NAMALWA (cell line): Measurements from ENCODE around the gene DIABLO.
"Not testable (repeated sequence)": the region's sequence is repeated elsewhere in the genome, so short reads cannot be mapped to it uniquely, and the experiment has no call there.

Source experiments
- DNase-seq: peaks from one replicate; pipeline ENCODE4 v3.0.0-alpha.2; 2015; ENCODE audit warnings: low spot score

Gene DIABLO

DNA sequence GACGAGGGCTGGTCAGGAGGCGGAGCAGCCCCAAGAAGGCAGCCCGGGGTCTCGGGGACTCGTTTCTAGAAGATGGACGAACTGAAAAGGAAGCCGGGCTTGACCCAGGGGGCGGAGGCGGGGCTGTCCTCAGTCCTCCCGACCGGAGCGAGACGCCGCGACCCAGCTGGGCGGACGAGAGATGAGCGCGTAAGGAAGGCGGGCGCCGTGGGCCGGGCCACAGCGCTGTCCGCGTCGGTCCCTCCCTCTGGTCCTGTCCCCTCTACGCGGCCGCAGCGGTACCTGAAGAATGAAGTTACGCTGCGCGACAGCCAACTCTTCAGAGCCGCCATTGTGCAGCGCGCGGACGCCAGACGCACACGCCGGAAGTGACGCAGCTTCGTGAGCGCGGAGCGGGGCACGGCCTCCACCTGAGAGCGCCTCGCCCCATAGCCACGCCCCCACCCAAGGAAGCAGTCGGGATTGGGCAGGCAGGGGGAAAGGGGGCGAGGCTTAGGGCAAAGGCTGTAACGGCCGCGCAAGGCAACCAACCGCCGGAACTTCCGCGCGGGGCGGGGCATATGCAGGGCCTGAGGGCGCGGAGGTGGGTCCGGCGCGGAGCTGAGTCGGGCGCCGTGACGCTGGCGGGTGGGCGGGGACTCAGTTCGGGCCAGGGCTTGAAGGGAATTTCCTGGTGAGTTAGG is at the start of gene DIABLO:
TSS of gene DIABLO (minus strand) at position 370 of the 683 bp plus-strand sequence. CDS start at position 332, 38 bp downstream.
- peak; percentile 99 for DNase-seq

DNA sequence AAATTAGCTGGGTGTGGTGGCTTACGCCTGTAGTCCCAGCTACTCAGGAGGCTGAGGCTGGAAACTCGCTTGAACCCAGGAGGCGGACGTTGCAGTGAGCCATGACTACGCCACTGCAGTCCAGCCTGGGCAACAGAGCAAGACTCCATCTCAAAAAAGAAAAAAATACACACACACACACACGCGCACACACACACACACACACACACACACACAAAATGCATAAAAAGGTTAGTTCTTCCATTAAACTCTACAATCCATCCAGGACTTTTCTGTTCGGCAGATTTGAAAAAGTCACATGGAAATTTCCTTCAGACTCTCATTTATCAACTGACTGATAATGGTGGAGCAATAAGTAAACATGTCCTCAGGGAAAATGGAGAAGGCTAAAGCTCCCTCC is 49.6 kb upstream of the DIABLO start:
- no peak for DNase-seq

DNA sequence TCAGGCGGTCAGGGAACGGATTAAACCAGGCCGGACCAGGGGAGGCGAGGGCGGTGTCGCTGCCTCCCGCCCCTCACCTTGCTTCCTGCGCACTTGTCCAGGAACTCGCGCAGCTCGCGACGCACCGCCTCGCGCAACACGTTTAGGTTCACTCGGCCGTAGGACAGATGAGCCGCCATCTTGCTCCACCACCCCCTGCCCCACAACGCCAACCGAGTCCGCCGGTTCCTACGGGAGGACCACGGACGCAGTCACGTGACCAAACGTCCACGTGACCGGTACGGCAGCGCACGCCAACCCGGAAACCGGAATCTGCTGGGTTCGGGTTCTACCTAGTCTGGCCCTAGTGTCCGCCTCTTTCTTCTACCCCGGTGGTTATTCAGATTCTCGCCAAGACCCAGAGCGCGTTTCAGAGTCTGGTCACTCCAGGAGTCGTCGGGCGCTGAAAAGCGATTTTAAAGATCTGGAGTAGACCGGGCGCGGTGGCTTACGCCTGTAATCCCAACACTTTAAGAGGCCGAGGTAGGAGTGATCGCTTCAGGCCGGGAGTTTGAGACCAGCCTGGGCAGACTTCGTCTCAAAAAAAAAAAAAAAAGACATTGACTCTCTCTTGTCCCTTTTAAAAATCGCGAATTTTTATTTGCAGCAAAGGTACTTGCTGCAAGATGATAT is 40.5 kb upstream of the DIABLO start, which contains the start of gene VPS33A:
TSS of gene VPS33A (minus strand) at position 265 of the 672 bp plus-strand sequence. CDS start at position 179, 86 bp downstream.
- peak; percentile 98 for DNase-seq

DNA sequence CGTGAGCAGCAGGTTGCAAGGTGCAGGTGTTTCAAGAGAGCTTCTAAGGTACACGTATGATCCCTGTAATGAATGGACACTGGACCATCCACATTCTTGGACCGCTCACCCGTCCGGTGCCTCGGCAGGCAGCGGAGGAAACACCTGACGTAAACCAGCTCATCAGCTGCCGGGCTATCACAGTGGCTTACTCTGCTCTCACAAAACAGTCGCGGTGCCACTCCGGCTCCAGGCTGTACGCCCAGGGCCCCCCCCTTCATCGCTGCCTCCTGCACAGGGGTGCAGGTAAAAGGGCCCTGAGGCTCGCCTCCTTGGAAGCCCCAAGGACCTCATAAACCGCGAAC is 40.0 kb upstream of the DIABLO start:
- DNase-seq, result peak; percentile 62

DNA sequence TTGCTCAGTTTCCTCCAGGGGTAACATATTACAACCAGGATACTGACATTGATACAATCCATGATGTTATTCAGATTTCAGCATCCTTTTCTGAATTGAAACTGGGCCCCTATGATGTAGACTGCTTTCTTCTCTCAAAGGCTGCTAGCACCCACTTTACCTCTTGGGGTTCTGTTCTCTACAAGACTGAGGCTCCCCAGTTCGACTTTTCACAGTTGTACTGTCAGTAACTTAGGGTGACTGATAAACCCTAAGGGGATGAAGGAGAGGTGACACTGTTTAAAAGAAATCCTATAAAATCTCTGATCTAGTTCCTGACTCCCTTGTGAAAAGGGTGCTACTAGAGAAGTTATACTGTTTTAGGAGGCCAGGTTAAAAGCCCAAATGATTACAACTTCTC is 39.6 kb upstream of the DIABLO start:
- DNase-seq, result peak; percentile 51

DNA sequence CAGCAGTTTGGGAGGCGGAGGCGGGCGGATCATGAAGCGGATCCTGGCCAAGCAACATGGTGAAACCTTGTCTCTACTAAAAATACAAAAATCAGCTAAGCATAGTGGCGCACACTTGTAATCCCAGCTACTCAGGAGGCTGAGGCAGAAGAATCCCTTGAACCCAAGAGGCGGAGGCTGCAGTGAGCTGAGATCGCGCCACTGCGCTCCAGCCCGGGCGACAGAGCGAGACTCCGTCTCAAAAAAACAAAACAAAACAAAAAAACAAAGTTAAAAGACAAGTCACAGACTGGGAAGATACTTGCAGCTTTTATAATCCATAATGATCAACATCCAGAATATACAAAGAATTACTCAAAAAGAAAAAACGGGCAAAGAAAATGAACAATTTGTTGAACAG is 34.9 kb upstream of the DIABLO start:
- DNase-seq, result not testable (repeated sequence)

DNA sequence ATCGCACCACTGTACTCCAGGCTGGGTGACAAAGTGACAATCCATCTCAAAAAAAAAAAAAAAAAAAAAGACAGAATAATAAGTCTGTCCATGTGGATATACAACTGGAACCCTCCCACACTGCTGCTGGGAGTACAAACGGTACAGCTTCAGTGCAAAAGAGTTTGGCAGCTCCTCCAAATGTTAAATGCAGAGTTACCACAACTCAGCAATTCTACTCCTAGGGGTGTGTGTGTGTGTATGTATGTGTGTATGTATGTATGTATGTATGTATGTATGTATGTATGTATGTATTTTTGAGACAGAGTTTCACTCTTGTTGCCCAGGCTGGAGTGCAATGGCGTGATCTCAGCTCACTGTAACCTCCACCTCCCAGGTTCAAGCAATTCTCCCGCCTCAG is 33.1 kb upstream of the DIABLO start:
- not testable (repeated sequence) for DNase-seq

DNA sequence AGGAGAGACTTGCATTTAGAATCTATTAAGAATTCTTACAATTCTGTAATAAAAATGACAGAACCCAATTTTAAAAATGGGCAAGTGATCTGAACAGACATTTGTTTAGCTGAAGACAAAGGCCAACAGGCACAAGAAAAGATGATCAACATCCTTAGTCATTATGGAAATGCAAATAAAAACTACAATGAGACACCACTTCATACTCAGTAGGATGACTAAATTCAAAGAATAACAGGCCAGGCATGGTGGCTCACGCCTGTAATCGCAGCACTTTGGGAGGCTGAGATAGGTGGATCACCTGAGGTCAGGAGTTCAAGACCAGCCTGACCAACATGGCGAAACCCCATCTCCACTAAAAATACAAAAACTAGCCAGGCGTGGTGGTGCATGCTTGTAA is 32.6 kb upstream of the DIABLO start:
- not testable (repeated sequence) for DNase-seq

DNA sequence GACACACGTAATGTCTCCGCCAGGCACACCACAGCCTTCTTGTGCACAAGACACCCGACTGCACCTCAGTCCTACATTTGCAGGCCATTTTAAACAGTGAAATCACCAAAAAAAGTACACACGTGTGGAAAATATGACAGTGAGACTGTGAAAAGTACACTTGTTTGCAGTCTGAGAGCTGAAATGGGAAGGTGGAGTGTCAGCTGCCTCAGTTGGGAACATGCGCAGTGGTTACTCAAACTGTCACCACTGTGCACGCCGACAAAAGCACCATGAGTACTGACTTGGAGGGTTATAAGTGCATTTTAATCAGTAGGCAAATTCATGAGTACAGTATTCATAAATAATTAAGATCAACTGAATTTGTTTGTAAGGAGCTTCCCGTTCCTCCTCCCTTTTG is 24.7 kb upstream of the DIABLO start:
- DNase-seq, result no peak

DNA sequence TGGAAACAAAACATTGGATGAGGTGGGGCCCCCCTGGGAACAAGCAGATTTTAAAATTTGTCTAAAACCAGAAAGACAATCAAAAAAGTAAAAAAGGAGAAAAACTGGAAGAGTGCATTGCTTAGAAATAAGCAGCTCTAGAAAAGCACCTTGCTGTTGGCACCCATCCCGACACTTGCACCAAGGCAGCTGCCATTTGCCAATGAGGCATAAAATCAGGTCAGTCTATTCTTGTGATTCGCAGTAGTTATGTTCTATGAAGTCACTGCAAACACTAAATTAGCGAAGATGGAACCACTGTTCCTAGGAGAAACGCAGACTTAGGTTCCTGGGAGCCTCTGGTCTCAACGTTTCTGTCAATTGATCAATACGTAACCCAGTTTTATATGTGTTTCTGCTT is 24.2 kb upstream of the DIABLO start:
- DNase-seq, result no peak

DNA sequence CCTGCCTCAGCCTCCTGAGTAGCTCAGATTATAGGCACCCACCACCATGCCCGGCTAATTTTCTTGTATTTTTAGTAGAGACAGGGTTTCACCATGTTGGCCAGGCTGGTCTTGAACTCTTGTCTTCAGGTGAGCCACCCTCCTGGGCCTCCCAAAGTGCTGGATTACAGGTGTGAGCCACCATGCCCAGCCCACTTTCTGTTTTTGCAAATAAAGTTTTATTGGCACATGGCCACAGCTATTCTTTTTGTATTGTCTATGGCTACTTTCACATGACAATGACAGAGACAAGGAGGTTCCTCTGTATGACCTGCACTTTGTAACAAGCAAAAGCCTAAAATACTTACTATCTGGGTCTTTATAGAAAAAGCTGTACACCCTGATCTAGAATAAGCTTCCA is 19.7 kb upstream of the DIABLO start:
- DNase-seq, result no peak

DNA sequence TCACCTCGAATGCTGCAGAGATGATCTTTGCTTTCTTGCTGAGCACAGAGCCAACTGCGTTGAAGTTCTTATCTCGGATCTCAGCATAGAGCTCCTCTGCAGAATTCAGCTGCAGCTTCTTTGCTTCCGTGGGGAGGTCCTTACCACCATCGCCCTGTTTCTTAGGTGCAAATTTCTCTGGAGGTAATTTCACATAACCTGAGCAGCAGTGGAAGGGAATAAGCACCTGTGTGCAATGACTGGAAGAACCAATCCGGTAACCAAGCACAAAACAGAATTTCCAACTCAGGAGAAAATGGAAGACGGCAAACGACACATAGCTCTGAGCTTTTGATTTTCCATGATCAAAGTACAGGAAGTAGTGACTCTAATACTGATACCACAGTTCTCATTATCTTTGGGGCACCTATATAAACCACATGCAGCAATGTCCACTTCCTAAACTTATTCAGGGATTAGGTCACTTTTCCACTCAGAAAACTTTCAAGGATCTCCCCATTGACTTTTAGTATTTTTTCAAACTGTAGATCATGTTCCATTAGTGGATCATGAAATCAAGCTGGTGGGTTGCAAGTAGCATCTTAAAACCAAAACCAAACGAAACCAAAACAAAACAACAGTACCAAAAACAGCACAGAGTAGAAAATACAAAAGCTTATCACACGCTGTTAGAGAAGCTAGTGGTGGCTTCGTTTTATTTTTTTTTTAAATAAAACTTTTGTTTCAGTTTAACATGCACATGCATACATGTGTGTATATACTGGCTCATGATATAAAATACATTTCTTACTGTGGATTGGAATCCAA is 18.9 kb upstream of the DIABLO start:
- DNase-seq, result no peak

DNA sequence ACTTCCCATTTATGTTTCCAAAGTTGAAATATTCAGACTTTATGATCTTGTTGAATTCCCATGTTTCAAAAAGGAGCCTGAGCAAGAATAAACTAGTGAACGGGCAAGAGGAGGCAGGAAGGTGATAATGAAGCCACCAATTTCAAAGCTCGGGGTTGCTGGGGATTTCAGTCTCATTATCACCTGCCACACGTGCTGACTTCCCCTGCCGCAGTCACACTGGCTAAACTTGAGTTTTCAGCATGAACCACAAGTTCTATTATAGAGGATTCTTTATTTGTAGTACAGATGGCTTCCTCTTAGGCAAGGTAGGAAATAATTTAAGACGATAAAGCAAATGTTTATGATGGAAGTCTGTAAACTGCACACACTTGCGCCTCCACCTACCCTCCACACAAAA is 18.1 kb upstream of the DIABLO start:
- DNase-seq, result no peak

DNA sequence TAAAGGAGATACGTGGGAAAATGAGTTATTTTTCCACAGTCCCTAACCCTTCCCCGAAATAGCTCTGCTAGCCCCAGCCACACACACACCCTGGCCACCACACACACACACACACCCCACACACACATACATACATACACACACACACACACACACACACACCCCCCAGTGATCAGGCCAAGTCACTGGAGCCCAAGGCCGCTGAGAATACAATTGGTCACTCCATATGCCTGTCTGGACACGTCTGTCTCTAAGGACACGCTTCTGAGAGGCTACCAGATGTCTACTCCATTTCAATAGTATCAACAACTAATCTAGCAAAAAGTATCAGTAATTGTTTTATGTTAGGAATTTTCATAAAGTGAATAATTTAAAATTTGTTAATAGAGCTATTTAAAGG is 13.0 kb upstream of the DIABLO start:
- no peak for DNase-seq

DNA sequence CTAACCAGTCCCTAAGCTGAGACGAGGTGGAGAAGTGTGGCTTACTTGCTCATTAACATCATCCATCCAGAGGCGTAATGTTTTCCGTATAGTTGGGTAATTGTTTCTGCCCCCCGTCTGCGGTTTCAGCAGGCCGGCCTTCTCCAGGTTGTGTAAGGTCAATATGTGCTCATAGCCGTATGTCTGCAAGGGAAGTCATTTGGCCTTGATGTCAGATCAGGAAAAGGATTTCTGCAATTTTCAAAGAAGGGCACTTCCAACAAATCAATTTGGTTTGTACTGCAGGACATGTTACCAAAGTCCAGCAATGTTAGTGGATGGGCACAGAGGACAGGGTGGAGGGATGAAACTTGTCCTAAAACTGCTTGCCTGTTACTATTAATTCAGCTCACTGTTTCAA is 9.9 kb upstream of the DIABLO start:
- no peak for DNase-seq

DNA sequence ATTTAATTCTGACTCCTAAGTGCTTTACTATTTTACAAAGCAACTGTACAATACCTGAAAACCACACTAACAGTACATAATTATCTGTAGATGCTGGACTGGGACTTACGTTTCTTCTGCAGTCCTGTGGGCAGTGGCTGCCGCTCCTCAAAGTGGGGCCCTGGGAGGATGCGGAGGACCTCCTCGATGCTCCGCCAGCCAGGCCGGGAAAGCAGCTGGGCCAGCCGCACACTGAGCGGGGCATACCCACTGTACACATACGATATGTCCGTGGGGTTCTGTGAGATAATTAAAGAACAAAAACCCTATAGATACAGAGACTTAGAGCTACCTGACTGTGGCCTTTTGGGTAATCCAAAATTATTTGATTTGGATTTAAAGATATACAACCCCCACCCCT is 6.8 kb upstream of the DIABLO start:
- DNase-seq, result no peak

DNA sequence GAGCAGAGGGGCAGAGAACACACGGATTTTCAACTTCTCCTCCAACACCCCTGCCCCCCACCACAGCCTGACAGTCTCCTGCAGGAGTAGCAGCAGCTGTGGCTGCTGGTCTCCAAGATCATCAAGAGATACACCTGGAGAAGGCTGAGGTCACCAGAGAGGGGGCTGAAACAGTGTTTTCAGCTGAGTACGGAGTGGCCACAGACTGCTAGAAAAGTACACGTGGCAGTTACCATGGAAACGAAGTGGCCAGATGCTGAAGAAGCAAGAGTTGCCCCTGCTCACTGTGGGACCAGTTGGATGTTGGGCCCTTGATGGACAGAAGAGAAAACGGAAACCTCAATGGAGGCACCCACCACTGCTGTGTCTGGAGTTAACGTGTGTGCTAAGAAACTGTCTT is 4.9 kb upstream of the DIABLO start:
- no peak for DNase-seq

DNA sequence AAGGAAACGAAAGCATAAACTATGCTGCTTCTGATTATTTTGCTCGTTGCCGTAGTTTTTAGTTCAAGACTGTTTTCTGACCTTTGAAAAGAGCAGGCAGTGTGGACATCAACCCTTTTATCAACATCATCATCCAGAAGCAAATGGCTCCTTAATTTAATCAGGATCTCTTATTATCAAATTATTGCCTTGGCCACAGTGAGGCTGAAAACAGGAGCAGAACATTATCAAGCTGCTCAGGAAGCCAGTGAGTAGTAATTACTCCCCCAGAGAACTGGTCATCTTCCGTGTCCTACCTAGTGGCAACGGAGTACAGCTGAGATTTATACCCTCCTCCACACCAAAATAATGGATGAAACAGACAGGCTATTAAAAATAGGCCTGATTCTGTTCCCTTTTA is 2.2 kb upstream of the DIABLO start:
- no peak for DNase-seq

DNA sequence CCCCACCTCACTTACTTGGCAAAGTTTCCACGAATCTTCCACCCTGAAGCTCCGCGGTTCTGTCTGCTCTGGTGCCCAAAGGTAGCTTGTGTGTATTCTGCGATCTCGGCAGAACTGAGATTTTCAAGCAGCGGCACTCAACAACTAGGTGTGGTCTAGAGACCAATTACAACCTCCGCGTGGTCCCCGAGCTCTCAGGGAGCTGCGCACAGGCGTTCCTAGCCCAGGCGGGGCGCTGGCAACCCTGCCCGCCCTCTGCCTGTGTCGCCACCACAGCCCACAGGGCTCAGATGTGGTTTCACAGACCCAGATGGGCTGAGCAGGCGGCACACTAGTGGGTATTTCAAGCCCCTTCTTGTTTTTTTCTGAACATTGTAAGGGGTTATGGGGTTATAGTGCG is 1.5 kb upstream of the DIABLO start:
- no peak for DNase-seq

DNA sequence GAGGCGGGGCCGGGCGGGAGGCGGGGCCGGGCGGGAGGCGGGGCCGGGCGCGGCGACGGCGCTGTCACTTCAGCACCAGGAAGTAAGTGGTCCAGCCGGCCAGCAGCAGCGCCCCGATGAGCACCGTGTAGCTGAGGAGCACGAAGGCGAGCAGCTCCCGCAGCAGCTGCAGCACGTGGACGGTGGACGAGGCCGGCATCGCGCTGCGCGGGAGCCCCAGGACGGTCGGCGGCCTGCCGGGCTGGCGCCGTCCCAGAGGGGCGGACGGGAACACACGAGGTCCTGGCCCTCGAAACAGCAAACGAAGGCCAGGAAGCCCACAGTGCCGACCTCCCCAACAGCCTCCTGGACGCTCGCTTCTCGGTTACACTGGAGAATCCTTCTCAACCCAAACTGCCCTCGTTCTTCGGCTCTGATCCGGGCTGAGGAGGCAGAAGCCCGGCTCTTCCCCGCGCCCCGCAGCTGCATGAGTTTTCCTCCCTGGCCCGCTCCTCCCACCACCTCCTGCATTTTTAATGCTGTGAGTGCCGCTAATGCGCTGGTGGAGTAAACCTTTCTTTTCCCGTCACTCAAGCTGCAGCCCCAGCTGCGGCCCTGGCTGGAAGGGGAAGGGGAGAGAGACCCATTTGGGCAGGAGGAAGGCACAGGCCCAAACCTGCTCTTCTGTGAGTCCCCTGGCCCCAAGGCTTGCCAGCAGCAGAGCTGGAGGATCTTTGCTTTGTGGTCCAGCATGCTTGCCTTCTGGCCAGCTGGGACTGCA is 694 bp upstream of the DIABLO start:
- DNase-seq, result no peak

DNA sequence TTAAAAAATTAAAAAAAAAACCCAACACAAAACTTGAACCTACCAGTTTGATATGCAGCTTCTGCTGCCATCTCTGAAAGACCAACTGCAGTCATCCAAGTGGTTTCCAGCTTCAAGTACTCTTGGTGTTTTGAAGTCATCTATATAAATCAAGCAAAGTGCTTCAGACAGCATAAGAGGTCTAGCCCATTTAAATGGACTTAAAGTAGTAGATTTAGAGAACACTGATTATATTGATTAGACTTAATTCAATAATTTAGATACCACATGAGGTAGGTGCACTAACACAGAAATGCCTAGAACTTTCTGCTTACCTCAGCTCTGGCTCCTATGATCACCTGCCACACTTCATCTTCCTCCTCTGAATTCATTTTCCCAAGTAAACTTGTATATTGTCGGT is 9.4 kb downstream of the DIABLO start:
- DNase-seq, result no peak

DNA sequence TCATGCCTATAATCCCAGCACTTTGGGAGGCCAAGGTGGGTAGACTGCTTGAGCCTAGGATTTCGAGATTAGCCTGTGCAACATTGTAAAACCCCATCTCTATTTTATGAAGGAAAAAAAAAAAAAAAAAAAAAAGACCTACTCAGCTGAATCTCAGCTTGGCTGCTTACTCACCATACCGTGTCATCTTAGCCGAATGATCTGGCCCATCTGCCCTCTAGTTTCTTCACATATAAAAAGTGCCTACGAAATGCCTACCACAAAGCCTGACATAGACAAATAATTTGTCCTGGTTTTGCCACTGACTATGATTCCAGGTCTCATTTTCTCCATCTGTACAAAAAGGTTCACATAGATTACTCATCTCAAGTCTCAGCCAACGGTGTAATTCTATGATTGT is 10.1 kb downstream of the DIABLO start:
- no peak for DNase-seq
